ENCODE results near the gene NDST1.

The NDST1 gene

DNA sequence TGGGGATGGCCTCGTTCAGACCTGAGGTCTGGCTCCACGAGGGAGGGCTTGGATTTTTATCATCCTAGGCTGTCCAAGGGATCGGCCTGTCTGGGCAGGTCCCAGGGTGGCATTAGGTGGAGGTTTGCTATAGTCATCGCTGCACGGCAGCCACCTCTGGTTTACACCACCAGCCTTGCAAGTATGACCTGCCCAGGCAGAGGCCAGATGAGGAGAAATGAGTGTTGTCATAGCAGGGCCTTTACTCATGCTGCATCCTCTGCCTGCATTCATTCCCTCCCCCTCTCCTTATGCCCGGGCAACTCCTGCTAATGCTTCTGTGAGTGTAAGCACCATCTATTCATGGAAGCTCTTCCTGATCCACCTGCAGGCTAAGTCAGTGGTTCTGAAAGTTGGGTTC lies 15.3 kb upstream of the NDST1 start:
- TF ChIP-seq ISL1 (CRISPR knock-in tag; IDR thresholded peaks at IDR 0.05), result no peak
- ATAC-seq, result peak; percentile 57

DNA sequence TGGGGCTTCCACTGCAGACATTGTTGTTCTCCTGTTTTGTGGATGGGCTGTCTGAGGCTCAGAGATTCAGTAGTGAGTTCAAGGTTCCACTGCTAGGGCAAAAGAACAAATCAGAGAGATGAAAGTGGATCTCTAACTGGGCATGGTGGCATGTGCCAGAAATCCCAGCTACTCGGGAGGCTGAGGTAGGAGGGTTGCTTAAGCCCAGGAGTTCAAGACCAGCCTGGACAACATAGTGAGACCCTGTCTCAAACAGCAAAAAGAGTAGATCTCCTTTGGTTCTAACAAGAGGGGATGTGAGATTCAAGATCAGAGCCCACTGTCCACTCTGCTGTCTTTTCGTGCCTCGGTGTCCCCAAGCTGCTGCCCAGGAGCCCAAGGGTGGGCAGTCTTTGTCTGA lies 11.8 kb upstream of the NDST1 start:
- TF ChIP-seq ZFP30 (CRISPR knock-in tag; IDR thresholded peaks at IDR 0.05) (no peak), TCF4 (CRISPR knock-in tag; IDR thresholded peaks at IDR 0.05; ENCODE audit: borderline replicate concordance) (no peak), ZNF8 (CRISPR knock-in tag; IDR thresholded peaks at IDR 0.05) (no peak), ZNF565 (CRISPR knock-in tag; conservative IDR thresholded peaks at IDR 0.05; ENCODE audit: low read depth) (no peak), ISL1 (CRISPR knock-in tag; IDR thresholded peaks at IDR 0.05) (no peak), BACH2 (CRISPR knock-in tag; IDR thresholded peaks at IDR 0.05; ENCODE audit: borderline replicate concordance) (no peak), OSR1 (CRISPR knock-in tag; IDR thresholded peaks at IDR 0.05) (no peak), ZFP3 (CRISPR knock-in tag; IDR thresholded peaks at IDR 0.05) (no peak), ARNTL (CRISPR knock-in tag; IDR thresholded peaks at IDR 0.05; ENCODE audit: borderline replicate concordance, low read depth) (no peak)
- TF ChIP-seq, protein P1, sequence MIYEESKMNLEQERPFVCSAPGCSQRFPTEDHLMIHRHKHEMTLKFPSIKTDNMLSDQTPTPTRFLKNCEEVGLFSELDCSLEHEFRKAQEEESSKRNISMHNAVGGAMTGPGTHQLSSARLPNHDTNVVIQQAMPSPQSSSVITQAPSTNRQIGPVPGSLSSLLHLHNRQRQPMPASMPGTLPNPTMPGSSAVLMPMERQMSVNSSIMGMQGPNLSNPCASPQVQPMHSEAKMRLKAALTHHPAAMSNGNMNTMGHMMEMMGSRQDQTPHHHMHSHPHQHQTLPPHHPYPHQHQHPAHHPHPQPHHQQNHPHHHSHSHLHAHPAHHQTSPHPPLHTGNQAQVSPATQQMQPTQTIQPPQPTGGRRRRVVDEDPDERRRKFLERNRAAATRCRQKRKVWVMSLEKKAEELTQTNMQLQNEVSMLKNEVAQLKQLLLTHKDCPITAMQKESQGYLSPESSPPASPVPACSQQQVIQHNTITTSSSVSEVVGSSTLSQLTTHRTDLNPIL (CRISPR knock-in tag; IDR thresholded peaks at IDR 0.05; ENCODE audit: low read depth), result no peak
- TF ChIP-seq, protein P2, sequence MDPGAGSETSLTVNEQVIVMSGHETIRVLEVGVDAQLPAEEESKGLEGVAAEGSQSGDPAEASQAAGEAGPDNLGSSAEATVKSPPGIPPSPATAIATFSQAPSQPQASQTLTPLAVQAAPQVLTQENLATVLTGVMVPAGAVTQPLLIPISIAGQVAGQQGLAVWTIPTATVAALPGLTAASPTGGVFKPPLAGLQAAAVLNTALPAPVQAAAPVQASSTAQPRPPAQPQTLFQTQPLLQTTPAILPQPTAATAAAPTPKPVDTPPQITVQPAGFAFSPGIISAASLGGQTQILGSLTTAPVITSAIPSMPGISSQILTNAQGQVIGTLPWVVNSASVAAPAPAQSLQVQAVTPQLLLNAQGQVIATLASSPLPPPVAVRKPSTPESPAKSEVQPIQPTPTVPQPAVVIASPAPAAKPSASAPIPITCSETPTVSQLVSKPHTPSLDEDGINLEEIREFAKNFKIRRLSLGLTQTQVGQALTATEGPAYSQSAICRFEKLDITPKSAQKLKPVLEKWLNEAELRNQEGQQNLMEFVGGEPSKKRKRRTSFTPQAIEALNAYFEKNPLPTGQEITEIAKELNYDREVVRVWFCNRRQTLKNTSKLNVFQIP (CRISPR knock-in tag; IDR thresholded peaks at IDR 0.05; ENCODE audit: borderline replicate concordance, low read depth), result no peak
- TF ChIP-seq, protein P3, sequence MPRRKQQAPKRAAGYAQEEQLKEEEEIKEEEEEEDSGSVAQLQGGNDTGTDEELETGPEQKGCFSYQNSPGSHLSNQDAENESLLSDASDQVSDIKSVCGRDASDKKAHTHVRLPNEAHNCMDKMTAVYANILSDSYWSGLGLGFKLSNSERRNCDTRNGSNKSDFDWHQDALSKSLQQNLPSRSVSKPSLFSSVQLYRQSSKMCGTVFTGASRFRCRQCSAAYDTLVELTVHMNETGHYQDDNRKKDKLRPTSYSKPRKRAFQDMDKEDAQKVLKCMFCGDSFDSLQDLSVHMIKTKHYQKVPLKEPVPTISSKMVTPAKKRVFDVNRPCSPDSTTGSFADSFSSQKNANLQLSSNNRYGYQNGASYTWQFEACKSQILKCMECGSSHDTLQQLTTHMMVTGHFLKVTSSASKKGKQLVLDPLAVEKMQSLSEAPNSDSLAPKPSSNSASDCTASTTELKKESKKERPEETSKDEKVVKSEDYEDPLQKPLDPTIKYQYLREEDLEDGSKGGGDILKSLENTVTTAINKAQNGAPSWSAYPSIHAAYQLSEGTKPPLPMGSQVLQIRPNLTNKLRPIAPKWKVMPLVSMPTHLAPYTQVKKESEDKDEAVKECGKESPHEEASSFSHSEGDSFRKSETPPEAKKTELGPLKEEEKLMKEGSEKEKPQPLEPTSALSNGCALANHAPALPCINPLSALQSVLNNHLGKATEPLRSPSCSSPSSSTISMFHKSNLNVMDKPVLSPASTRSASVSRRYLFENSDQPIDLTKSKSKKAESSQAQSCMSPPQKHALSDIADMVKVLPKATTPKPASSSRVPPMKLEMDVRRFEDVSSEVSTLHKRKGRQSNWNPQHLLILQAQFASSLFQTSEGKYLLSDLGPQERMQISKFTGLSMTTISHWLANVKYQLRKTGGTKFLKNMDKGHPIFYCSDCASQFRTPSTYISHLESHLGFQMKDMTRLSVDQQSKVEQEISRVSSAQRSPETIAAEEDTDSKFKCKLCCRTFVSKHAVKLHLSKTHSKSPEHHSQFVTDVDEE (CRISPR knock-in tag; IDR thresholded peaks at IDR 0.05), result no peak
- TF ChIP-seq, protein P4, sequence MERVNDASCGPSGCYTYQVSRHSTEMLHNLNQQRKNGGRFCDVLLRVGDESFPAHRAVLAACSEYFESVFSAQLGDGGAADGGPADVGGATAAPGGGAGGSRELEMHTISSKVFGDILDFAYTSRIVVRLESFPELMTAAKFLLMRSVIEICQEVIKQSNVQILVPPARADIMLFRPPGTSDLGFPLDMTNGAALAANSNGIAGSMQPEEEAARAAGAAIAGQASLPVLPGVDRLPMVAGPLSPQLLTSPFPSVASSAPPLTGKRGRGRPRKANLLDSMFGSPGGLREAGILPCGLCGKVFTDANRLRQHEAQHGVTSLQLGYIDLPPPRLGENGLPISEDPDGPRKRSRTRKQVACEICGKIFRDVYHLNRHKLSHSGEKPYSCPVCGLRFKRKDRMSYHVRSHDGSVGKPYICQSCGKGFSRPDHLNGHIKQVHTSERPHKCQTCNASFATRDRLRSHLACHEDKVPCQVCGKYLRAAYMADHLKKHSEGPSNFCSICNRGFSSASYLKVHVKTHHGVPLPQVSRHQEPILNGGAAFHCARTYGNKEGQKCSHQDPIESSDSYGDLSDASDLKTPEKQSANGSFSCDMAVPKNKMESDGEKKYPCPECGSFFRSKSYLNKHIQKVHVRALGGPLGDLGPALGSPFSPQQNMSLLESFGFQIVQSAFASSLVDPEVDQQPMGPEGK (CRISPR knock-in tag; IDR thresholded peaks at IDR 0.05; ENCODE audit: borderline replicate concordance), result no peak
- ATAC-seq, result no peak

DNA sequence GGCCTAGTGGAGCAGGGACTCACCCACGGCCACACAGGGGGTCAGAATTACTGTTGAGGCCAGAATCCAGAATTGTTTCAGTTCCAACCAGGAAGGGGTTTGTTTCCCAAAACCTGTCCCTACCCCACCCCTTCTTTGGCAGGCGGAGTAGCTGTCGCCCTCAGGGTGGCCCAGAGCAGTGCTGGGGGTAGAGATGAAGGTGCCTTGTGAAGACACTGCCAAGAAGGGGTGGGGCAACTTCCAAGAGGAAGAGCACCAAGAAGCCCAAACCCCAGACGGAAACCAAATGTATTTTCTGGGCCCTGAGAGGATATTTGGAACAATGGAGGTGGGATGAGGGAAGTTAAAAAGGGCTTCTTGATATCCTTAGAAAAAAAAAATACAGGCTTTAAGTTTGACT lies 11.4 kb upstream of the NDST1 start:
- no peak for ATAC-seq
- TF ChIP-seq, protein P5, sequence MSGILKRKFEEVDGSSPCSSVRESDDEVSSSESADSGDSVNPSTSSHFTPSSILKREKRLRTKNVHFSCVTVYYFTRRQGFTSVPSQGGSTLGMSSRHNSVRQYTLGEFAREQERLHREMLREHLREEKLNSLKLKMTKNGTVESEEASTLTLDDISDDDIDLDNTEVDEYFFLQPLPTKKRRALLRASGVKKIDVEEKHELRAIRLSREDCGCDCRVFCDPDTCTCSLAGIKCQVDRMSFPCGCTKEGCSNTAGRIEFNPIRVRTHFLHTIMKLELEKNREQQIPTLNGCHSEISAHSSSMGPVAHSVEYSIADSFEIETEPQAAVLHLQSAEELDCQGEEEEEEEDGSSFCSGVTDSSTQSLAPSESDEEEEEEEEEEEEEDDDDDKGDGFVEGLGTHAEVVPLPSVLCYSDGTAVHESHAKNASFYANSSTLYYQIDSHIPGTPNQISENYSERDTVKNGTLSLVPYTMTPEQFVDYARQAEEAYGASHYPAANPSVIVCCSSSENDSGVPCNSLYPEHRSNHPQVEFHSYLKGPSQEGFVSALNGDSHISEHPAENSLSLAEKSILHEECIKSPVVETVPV (CRISPR knock-in tag; IDR thresholded peaks at IDR 0.05), result no peak
- no peak for TF ChIP-seq CSDC2 (CRISPR knock-in tag; IDR thresholded peaks at IDR 0.05)
- no peak for TF ChIP-seq TCF4 (CRISPR knock-in tag; IDR thresholded peaks at IDR 0.05; ENCODE audit: borderline replicate concordance)

DNA sequence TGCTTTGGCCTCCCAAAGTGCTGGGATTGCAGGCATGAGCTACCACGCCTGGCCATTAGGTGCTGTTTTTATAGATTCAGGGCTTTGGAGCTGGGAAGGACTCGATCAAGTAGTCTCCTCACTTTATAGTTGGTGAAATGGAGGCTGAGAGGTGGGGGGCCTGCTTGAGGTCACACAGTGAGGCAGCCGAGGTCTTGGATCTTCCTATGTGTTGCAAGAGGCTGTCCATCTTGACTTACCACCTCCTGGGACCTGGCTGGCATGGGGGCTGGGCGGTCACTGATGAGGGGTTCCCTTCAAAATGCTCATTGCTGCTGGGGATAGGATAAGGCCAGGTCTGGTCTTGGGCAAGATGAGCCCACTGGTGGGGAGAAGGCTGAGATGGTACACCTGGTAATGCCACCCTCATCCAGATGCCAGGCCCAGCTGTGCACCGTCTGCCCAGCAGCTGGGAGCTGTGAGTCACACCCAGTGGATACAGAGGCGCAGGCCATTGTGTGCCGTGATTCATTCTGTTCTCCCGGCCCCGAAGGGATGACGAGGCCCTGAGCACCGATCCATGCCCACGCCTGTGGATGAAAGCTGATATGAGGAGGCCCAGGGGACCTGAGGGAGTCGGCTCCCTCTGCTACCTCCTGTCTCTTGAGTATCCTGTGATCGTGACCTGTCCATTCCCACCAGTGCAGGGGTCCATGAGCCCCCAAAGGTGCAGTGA lies 10.5 kb upstream of the NDST1 start:
- TF ChIP-seq ZC3H10 (CRISPR knock-in tag; IDR thresholded peaks at IDR 0.05) (no peak), ZFP3 (CRISPR knock-in tag; IDR thresholded peaks at IDR 0.05) (no peak), ISL1 (CRISPR knock-in tag; IDR thresholded peaks at IDR 0.05) (no peak), RARB (CRISPR knock-in tag; IDR thresholded peaks at IDR 0.05) (no peak)
- TF ChIP-seq, protein P3 (CRISPR knock-in tag; IDR thresholded peaks at IDR 0.05), result no peak
- peak; percentile 95 for ATAC-seq

All from SK-N-SH treated with all-trans-retinoic acid at 6 μM for 48 hours (cell line).